ENCODE measurements around the gene SDSL.

Gene SDSL

GRCh38 chr12:113397497-113398197, 24.5 kb upstream of the SDSL start:
- DNase-seq, result peak; percentile 26

DNA sequence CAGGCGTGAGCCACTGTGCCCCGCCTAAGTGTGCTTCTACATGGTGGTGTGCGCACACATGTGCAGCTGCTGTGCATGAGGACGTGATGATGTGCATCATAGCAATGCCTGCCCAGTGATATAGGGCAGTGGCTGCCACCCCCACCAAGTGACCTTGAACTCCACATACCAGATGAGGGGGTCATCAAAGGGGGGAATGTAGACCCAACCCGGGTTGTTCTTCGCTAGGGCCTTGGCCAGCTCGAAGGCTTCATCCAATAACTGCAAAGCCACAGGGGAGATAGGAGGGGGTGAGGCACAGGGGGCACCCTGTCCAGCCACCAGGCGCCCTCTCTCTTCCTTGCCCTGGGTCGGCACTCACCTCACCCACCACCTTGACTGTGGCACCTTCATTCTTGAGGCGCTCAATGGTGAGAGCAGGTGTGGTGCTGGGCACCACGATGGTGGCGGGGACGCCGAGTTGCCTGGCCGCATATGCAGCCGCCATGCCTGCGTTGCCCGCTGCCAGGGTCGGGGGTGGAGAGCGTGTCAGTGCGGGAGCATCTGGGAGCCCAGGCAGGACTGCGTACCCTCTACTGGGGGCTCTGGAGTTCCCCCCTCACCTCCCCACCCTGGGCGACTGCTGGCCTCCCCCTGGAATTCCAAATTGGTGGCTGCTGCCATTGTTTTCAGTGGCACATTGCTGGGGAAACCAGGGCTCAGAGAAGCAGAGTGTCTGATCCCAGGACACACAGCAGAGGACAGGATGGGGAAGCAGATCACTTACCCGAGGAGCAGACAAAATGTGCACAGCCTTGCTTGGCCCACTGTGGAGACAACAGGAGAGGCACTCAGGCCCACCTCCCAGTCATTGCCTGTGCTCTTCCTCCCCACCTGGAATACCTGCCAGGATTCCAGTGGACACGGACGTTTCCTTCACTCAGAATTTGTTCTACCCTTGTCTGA, 23.6 kb upstream of the SDSL start:
- DNase-seq, result no peak

DNA sequence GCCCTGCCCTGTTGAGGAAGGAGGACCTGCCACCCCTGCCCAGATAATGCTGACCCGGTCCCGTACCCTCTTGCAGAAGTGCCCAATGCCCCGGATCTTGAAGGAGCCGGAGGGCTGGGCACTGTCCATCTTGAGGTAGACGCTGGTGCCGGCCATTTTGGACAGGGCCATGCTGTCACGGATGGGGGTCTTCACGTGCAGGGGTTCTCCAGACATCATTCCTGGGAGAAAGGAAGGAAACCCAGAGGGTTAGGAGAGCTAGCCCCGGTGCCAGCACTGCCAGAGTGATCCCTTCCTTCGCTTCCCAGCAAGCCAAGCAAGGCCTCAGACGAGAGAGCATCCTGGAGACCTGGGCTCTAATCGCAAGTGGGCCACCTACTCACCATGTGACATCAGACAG, 22.7 kb upstream of the SDSL start:
- no peak for DNase-seq

DNA sequence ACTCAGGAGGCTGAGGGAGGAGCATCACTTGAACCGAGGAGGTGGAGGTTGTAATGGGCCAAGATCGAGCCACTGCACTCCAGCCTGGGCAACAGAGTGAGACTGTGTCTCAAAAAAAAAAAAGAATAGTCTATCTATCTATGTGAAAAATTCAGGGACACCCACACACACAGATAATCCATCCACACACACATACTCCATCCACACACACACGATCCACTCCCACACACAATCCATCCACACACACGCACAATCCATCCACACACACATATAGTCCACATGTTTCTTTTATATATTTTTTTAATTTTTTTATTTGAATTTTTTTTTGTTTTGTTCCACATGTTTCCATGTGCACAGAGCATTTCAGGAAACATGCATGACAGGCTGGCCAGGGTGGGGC, 21.8 kb upstream of the SDSL start:
- no peak for DNase-seq

GRCh38 chr12:113401066-113402000, 20.8 kb upstream of the SDSL start:
- DNase-seq, result no peak

GRCh38 chr12:113402586-113403260, 19.5 kb upstream of the SDSL start:
- no peak for DNase-seq

- DNase-seq, result peak; percentile 26
These were observed 18.5 kb upstream of the SDSL start, which contains the start of gene SDS for GRCh38 chr12:113403435-113404415. SDS (minus strand) TSS chr12:113403887; CDS start chr12:113399708, 4,179 bp downstream.

GRCh38 chr12:113405694-113406093, 16.5 kb upstream of the SDSL start:
- DNase-seq, result no peak

DNA sequence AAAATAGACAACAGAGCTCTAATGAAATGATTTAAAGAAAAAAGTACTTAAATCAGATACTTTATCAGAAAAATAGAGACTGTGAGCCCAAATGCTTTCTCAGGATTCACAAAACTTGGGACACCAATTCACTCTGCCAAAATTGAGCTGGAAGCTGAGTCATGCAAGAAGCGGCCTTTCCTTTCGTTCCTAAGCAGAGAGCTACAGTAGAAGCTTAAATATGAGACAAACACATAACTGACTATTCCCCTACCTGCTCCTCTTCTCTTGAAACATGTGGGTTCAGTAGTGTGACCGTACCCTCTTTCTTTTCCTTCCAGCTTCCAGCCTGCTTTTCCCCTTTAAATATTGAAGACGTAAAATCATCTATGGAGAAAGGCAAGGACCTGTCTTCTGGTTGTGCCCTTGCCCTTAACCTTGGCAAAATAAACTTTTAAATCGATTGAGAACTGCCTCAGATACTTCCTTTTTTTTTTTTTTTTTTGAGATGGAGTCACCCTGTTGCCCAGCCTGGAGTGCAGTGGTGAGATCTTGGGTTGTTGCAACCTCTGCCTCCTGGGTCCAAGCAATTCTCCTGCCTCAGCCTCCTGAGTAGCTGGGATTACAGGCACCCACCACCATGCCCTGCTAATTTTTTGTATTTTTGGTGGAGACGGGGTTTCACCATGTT, 14.1 kb upstream of the SDSL start:
- DNase-seq, result no peak

- no peak for DNase-seq
These were observed 13.4 kb upstream of the SDSL start for GRCh38 chr12:113408756-113409298.

GRCh38 chr12:113409462-113410124, 12.6 kb upstream of the SDSL start:
- DNase-seq, result no peak

- peak; percentile 46 for DNase-seq
These were observed 8.7 kb upstream of the SDSL start for GRCh38 chr12:113413488-113413939.

GRCh38 chr12:113414519-113415038, 7.6 kb upstream of the SDSL start:
- DNase-seq, result no peak

DNA sequence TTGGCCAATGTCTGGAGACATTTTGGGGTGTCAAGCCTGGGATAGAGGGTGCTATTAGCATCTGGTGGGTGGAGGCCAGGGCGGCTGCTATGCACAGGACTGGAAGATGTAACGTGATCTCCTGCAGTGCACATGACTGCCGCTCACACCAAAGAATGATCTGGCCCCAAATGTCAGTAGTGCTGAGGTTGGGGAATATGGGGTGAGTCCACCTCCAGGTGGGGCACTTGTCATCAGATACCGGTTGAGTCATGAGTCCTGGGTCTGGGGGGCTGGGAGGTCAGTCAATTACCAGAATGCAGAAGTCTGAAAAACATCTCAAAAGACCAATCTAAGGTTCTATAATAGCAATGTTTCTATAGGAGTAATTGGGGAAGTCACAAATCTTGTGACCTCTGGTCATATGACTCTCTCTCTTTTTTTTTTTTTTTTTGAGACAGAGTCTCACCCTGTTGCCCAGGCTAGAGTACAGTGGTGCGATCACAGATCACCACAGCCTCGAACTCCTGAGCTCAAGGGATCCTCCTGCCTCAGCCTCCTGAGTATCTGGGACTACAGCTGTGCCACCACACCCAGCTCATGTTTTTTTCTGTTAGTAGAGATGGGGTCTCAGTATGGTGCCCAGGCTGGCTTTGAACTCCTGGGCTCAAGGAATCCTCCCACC, 6.0 kb upstream of the SDSL start:
- DNase-seq, result peak; percentile 14

- DNase-seq, result no peak
These were observed 3.8 kb upstream of the SDSL start for GRCh38 chr12:113418213-113418879.

- peak; percentile 53 for DNase-seq
These were observed 1.1 kb upstream of the SDSL start for GRCh38 chr12:113420996-113421595.

GRCh38 chr12:113422886-113423669, 898 bp downstream of the SDSL start:
- DNase-seq, result peak; percentile 14

All from NCI-H69 (cell line).